ENCODE measurements around the gene GSC2. TPM values are rescaled to one million over a fixed set of nuclear protein-coding genes. Genes with fewer than 3 reads are reported as not detected.
A peak's percentile ranks its signal among the peaks of the same experiment; 100 is the strongest.

Gene GSC2
- total and polyA plus RNA-seq, 12 donors = not detected

- intact Hi-C loops (cut with DNase I) = no loop called here
- no peak for TF ChIP-seq CTCF (IDR thresholded peaks at IDR 0.05)
- no peak for TF ChIP-seq POLR2A (IDR thresholded peaks at IDR 0.05)
- Histone ChIP-seq H3K27ac (no peak overlapping the region), H3K36me3 (replicated peaks in 1 of 2) (no peaks in the 10 kb centered on the region), H3K4me3 (no peak overlapping the region), H3K4me1 (replicated peaks in 1 of 2) (peaks cover 9 to 31% of the 10 kb centered on the region in 2 donors), H3K9me3 (replicated peaks in 1 of 3) (no peaks in the 10 kb centered on the region), H3K27me3 (no peaks in the 10 kb centered on the region)
- WGBS, 4 donors = 89 to 94% (median 93%) methylated on average over 4 of the region's 4 CpGs
- no peak for DNase-seq
Observed at GRCh38 chr22:19123936-19124335, 26.2 kb downstream of the GSC2 start.

- no peaks in the 10 kb centered on the region for H3K27me3 ChIP-seq
- intact Hi-C loops (cut with DNase I) = no loop called here
- 18 to 21% (median 20%) methylated on average over 22 to 27 of the region's 27 CpGs for WGBS, 4 donors
- no peaks in the 10 kb centered on the region for H3K36me3 ChIP-seq (replicated peaks in 1 of 2)
- no peaks in the 10 kb centered on the region for H3K9me3 ChIP-seq (replicated peaks in 1 of 3)
- peaks cover 9 to 37% of the 10 kb centered on the region in 2 donors for H3K4me1 ChIP-seq (replicated peaks in 1 of 2)
- DNase-seq = peak in 6 of 7 donors; percentile 38 to 72 (median 58)
- H3K27ac ChIP-seq = peak overlapping the region in 2 of 5 donors; percentile 62 to 78
- H3K4me3 ChIP-seq = peak overlapping the region in 2 of 4 donors; percentile 34 to 98
- TF ChIP-seq CTCF (IDR thresholded peaks at IDR 0.05) = no peak
- no peak for TF ChIP-seq POLR2A (IDR thresholded peaks at IDR 0.05)
Observed at GRCh38 chr22:19122752-19123492, 27.2 kb downstream of the GSC2 start.

GRCh38 chr22:19122143-19122751 lies 27.8 kb downstream of the GSC2 start, which contains the start of gene DGCR2:
Gene DGCR2 (minus strand): TSS chr22:19122412. CDS start chr22:19122206, 206 bp downstream.
- H3K4me1 ChIP-seq (replicated peaks in 1 of 2) = peaks cover 9 to 43% of the 10 kb centered on the region in 2 donors
- no peaks in the 10 kb centered on the region for H3K27me3 ChIP-seq
- H3K27ac ChIP-seq = peak within 1 kb of the TSS; percentile 78 to 99 (median 92)
- no peaks in the 10 kb centered on the region for H3K36me3 ChIP-seq (replicated peaks in 1 of 2)
- H3K4me3 ChIP-seq = peak within 1 kb of the TSS; percentile 37 to 98 (median 68)
- TF ChIP-seq CTCF (IDR thresholded peaks at IDR 0.05) (no peak), POLR2A (IDR thresholded peaks at IDR 0.05) (peak; percentile 66 to 75)
- 0 to 1% (median 0%) methylated on average over 21 to 67 of the region's 67 CpGs for WGBS, 4 donors
- peak; percentile 97 to 98 (median 97) for DNase-seq
- H3K9me3 ChIP-seq (replicated peaks in 1 of 3) = no peaks in the 10 kb centered on the region
- intact Hi-C loops (cut with DNase I) = no loop called here

- peak; percentile 62 to 88 (median 78) for DNase-seq
- intact Hi-C loops (cut with DNase I) = no loop called here
- H3K27me3 ChIP-seq = no peaks in the 10 kb centered on the region
- no peaks in the 10 kb centered on the region for H3K36me3 ChIP-seq (replicated peaks in 1 of 2)
- no peak for TF ChIP-seq CTCF (IDR thresholded peaks at IDR 0.05)
- peak; percentile 19 to 53 for TF ChIP-seq POLR2A (IDR thresholded peaks at IDR 0.05)
- peak overlapping the region; percentile 78 to 99 (median 92) for H3K27ac ChIP-seq
- H3K4me3 ChIP-seq = peak overlapping the region; percentile 37 to 98 (median 68)
- 0% methylated on average over 1 to 47 of the region's 47 CpGs for WGBS, 4 donors
- H3K4me1 ChIP-seq (replicated peaks in 1 of 2) = peaks cover 9 to 47% of the 10 kb centered on the region in 2 donors
- no peaks in the 10 kb centered on the region for H3K9me3 ChIP-seq (replicated peaks in 1 of 3)
Observed at GRCh38 chr22:19121631-19122142, 28.4 kb downstream of the GSC2 start.

All from adrenal gland (tissue), 12 donors.